ENCODE measurements around the gene RBBP8NL.
A peak's percentile ranks its signal among the peaks of the same experiment; 100 is the strongest.

Gene RBBP8NL

GRCh38 chr20:62427172-62428001, at the start of gene RBBP8NL:
Gene RBBP8NL (minus strand): TSS chr20:62427539. CDS start chr20:62419647, 7,892 bp downstream.
- Histone ChIP-seq H4K20me1 (peaks cover 0 to 24% (median 0%) of the 10 kb centered on the region in 11 experiments; a peak in 6 of 22 replicates), H3K27me3 (no peaks in the 10 kb centered on the region), H3K36me3 (no peaks in the 10 kb centered on the region), H3K9me3 (replicated peaks in 1 of 11) (no peaks in the 10 kb centered on the region), H3K4me1 (peaks cover 9 to 20% (median 13%) of the 10 kb centered on the region in 10 experiments; a peak in 17 of 20 replicates), H3K9ac (no peak within 1 kb of the TSS), H3K27ac (no peak within 1 kb of the TSS), H3K4me3 (no peak within 1 kb of the TSS), H3K4me2 (peak within 1 kb of the TSS in 1 of 11 experiments; percentile 5; a peak in 1 of 22 replicates)
- no peak for TF ChIP-seq Cebpa-rat (IDR thresholded peaks at IDR 0.05)

GRCh38 chr20:62476056-62476838, 48.9 kb upstream of the RBBP8NL start:
- no peak for TF ChIP-seq Cebpa-rat (IDR thresholded peaks at IDR 0.05)
- Histone ChIP-seq H3K4me2 (peak overlapping the region in 8 of 11 experiments; percentile 2 to 57 (median 36); a peak in 10 of 22 replicates), H3K36me3 (no peaks in the 10 kb centered on the region), H3K9ac (no peak overlapping the region), H3K27ac (no peak overlapping the region), H3K4me1 (peaks cover 21 to 71% (median 44%) of the 10 kb centered on the region in 10 experiments), H3K9me3 (replicated peaks in 1 of 11) (no peaks in the 10 kb centered on the region), H3K4me3 (peak overlapping the region in 1 of 10 experiments; percentile 24; a peak in 2 of 20 replicates), H4K20me1 (peaks cover 0 to 87% (median 70%) of the 10 kb centered on the region in 11 experiments; a peak in 19 of 22 replicates), H3K27me3 (peaks cover 96 to 99% (median 98%) of the 10 kb centered on the region in 11 experiments)

- H4K20me1 ChIP-seq, result peaks cover 0 to 88% (median 70%) of the 10 kb centered on the region in 11 experiments; a peak in 19 of 22 replicates
- no peak within 1 kb of the TSS for H3K9ac ChIP-seq
- peaks cover 96 to 99% (median 98%) of the 10 kb centered on the region in 11 experiments for H3K27me3 ChIP-seq
- no peaks in the 10 kb centered on the region for H3K9me3 ChIP-seq (replicated peaks in 1 of 11)
- TF ChIP-seq Cebpa-rat (IDR thresholded peaks at IDR 0.05), result no peak
- H3K4me1 ChIP-seq, result peaks cover 18 to 66% (median 39%) of the 10 kb centered on the region in 10 experiments
- peak within 1 kb of the TSS in 3 of 10 experiments; percentile 14 to 38 (median 24); a peak in 4 of 20 replicates for H3K4me3 ChIP-seq
- H3K36me3 ChIP-seq, result no peaks in the 10 kb centered on the region
- H3K4me2 ChIP-seq, result peak within 1 kb of the TSS; percentile 6 to 57 (median 35); a peak in 18 of 22 replicates
- no peak within 1 kb of the TSS for H3K27ac ChIP-seq
Measured at GRCh38 chr20:62475772-62476055, 48.4 kb upstream of the RBBP8NL start, which contains the start of gene GATA5. Gene GATA5 (minus strand): TSS chr20:62475995. CDS start chr20:62475521, 474 bp downstream.

- Histone ChIP-seq H3K9me3 (replicated peaks in 1 of 11) (no peaks in the 10 kb centered on the region), H3K36me3 (no peaks in the 10 kb centered on the region), H3K4me2 (peak overlapping the region; percentile 6 to 56 (median 29); a peak in 16 of 22 replicates), H3K9ac (no peak overlapping the region), H3K27me3 (peaks cover 96 to 99% (median 98%) of the 10 kb centered on the region in 11 experiments), H4K20me1 (peaks cover 0 to 89% (median 69%) of the 10 kb centered on the region in 11 experiments; a peak in 19 of 22 replicates), H3K4me1 (peaks cover 13 to 61% (median 34%) of the 10 kb centered on the region in 10 experiments; a peak in 19 of 20 replicates), H3K27ac (no peak overlapping the region), H3K4me3 (peak overlapping the region in 2 of 10 experiments; percentile 14 to 38; a peak in 2 of 20 replicates)
- TF ChIP-seq Cebpa-rat (IDR thresholded peaks at IDR 0.05), result no peak
Measured at GRCh38 chr20:62475027-62475771, 47.9 kb upstream of the RBBP8NL start.

- no peaks in the 10 kb centered on the region for H3K9me3 ChIP-seq (replicated peaks in 1 of 11)
- H3K27me3 ChIP-seq, result peaks cover 97 to 100% (median 99%) of the 10 kb centered on the region in 11 experiments
- peaks cover 13 to 57% (median 32%) of the 10 kb centered on the region in 10 experiments; a peak in 15 of 20 replicates for H3K4me1 ChIP-seq
- no peak overlapping the region for H3K27ac ChIP-seq
- peaks cover 0 to 88% (median 67%) of the 10 kb centered on the region in 11 experiments; a peak in 19 of 22 replicates for H4K20me1 ChIP-seq
- peak overlapping the region in 2 of 10 experiments; percentile 14 to 38; a peak in 1 of 20 replicates for H3K4me3 ChIP-seq
- no peak for TF ChIP-seq Cebpa-rat (IDR thresholded peaks at IDR 0.05)
- H3K4me2 ChIP-seq, result peak overlapping the region in 8 of 11 experiments; percentile 6 to 58 (median 38); a peak in 13 of 22 replicates
- no peaks in the 10 kb centered on the region for H3K36me3 ChIP-seq
- H3K9ac ChIP-seq, result no peak overlapping the region
Measured at GRCh38 chr20:62474604-62475026, 47.3 kb upstream of the RBBP8NL start.

- no peak overlapping the region for H3K4me3 ChIP-seq
- peaks cover 97 to 100% (median 99%) of the 10 kb centered on the region in 11 experiments for H3K27me3 ChIP-seq
- H3K9me3 ChIP-seq (replicated peaks in 1 of 11), result no peaks in the 10 kb centered on the region
Measured at GRCh38 chr20:62473717-62474603, 46.6 kb upstream of the RBBP8NL start.

GRCh38 chr20:62472941-62473585, 45.7 kb upstream of the RBBP8NL start:
- no peaks in the 10 kb centered on the region for H3K9me3 ChIP-seq (replicated peaks in 1 of 11)
- no peak for TF ChIP-seq Cebpa-rat (IDR thresholded peaks at IDR 0.05)
- peaks cover 13 to 43% (median 28%) of the 10 kb centered on the region in 10 experiments; a peak in 15 of 20 replicates for H3K4me1 ChIP-seq
- peaks cover 97 to 100% (median 99%) of the 10 kb centered on the region in 11 experiments for H3K27me3 ChIP-seq
- H3K27ac ChIP-seq, result no peak overlapping the region
- H3K9ac ChIP-seq, result no peak overlapping the region
- no peak overlapping the region for H3K4me3 ChIP-seq
- H3K4me2 ChIP-seq, result no peak overlapping the region
- H3K36me3 ChIP-seq, result no peaks in the 10 kb centered on the region
- H4K20me1 ChIP-seq, result peaks cover 0 to 86% (median 52%) of the 10 kb centered on the region in 11 experiments; a peak in 19 of 22 replicates

More at GRCh38 chr20:62473717-62474603, 46.6 kb upstream of the RBBP8NL start:
- H3K4me1 ChIP-seq, result peaks cover 13 to 52% (median 30%) of the 10 kb centered on the region in 10 experiments; a peak in 15 of 20 replicates
- H3K4me2 ChIP-seq, result peak overlapping the region in 8 of 11 experiments; percentile 5 to 58 (median 42); a peak in 12 of 22 replicates
- no peak overlapping the region for H3K9ac ChIP-seq
- TF ChIP-seq Cebpa-rat (IDR thresholded peaks at IDR 0.05), result no peak
- no peaks in the 10 kb centered on the region for H3K36me3 ChIP-seq
- H3K27ac ChIP-seq, result no peak overlapping the region
- H4K20me1 ChIP-seq, result peaks cover 0 to 88% (median 61%) of the 10 kb centered on the region in 11 experiments; a peak in 19 of 22 replicates
